T-helper 1 cell treated with Interleukin-12 subunit alpha and Interleukin-12 subunit beta and Interleukin-4 antibody, amounts not matched to agents 30 ng/mL and 1 ng/mL, for 36 hours (primary cell): ENCODE measurements around the gene DOCK10. TPM values are rescaled to one million over a fixed set of nuclear protein-coding genes. Genes with fewer than 3 reads are reported as not detected.

Experiments used
- intact Hi-C: fragments of 100-400 bp; cut with micrococcal nuclease; formaldehyde crosslinking; loops from one replicate; pipeline ENCODE4 v1.15.1; 2024
- total RNA-seq: library from RNA; stranded (reverse); gene quantifications from 2 replicates; pipeline ENCODE4 v1.2.3, GENCODE V29; 2022

DOCK10 gene
- total RNA-seq, 1 donor from 2014 or later = 301 TPM

DNA sequence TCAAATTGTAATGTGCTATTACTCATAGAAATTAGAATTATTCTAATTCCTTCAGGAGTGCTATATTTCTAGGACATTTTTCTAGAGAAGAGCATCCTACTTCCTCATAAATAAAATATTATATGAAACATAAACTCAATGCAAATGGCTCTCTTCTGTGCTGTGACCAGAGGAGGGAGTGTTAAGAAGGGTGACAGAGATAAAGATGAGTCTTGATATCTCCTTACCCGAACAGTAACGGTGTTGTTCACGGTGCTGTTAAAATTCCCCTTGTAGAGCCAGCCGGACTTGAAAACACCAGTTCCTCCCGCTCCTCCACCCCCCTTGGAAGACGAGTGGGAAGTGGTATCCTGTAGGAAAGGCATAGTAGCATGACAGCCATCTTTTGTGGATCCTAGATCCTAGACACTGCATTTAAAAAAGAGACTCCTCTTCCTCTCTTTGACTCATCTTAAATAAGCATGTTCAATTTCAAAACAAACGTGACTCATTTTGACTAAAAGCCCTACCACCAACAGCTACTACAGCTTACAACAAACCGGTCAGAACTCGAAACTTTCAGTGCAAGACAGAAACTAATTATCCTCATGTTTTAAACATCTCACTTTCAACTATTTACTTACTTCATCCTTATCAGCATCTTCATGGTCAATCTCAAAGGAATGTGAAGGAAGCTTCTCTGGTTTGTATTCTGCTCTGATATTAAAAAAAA is 156.3 kb downstream of the DOCK10 start:
- intact Hi-C loops = loop anchor here (1.0 kb wide), 4 partner anchors 8 to 116 kb away; no protein-coding TSS in a partner anchor

- intact Hi-C loops = loop anchor here (1.0 kb wide), 1 partner anchor 9 kb away; no protein-coding TSS in a partner anchor
These were observed 157.0 kb downstream of the DOCK10 start for GRCh38 chr2:224885291-224885690.

GRCh38 chr2:224884188-224884587 is 158.1 kb downstream of the DOCK10 start:
- intact Hi-C loops = no loop called here

GRCh38 chr2:224883700-224884099 is 158.6 kb downstream of the DOCK10 start:
- intact Hi-C loops = no loop called here

DNA sequence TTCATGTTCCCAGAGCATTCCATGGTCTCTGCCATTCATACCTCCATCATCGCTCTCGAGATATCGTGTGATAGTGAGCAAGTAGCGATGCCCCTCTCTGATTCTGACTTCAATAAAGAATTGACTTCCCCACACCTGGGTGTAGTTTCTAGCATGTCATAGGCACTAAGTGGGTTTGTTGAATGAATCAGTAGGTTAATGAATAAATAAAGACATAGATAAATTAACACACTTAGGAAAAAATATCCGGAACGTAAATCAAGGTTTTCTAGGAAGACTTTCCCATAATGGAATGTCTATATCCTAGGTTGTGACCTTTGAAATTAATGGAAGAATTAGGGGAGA is 159.1 kb downstream of the DOCK10 start:
- intact Hi-C loops = no loop called here

GRCh38 chr2:224882291-224883171 is 159.7 kb downstream of the DOCK10 start:
- intact Hi-C loops = no loop called here

GRCh38 chr2:224881846-224882245 is 160.4 kb downstream of the DOCK10 start:
- intact Hi-C loops = no loop called here

DNA sequence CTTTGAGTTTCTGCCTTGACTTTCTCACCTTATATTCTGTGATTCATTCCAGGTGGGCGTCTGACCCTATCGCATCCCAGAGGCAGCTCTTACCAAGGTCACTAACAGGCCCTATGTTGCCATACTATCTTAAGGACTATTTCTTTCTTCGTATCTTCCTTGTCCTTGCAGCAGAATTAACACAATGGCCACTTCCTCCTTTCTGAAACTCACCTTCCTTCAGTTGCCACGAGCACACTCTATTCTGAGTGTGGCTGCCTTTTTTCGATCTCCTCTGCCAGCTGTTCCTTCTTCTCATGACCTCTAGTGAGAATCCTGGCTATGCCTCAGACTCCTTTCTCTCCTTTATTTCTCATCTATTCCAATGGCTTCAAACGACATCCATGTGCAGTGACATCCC is 165.7 kb downstream of the DOCK10 start:
- intact Hi-C loops = no loop called here

DNA sequence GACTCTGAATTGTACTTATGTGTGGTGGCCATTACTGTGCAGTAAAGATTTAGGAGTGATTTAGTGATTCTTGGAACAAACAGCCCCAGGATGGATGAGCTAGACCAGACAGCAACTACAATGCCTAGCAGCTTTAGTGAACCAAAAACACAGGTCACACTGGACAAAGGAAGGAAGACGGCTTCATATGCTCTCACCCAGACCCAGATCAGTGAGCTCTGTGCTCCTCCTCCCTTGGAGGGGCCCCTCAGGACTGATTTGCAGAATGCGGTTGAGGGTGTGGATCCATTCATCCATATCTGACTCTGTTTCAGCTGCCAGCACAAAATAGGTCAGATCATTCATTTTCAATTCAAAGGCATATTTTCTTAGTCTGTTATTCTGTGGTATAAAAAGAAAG is 166.4 kb downstream of the DOCK10 start:
- intact Hi-C loops = no loop called here

- intact Hi-C loops = no loop called here
These were observed 167.1 kb downstream of the DOCK10 start for GRCh38 chr2:224875153-224875552.

- intact Hi-C loops = loop anchor here (5.0 kb wide), 1 partner anchor 75 kb away; no protein-coding TSS in a partner anchor
These were observed 170.5 kb downstream of the DOCK10 start for GRCh38 chr2:224871813-224872212.

- intact Hi-C loops = loop anchor here (5.0 kb wide), 1 partner anchor 73 kb away; no protein-coding TSS in a partner anchor
These were observed 171.9 kb downstream of the DOCK10 start for GRCh38 chr2:224870341-224870740.

GRCh38 chr2:224869601-224870233 is 172.6 kb downstream of the DOCK10 start:
- intact Hi-C loops = loop anchor here (5.0 kb wide), 1 partner anchor 72 kb away; no protein-coding TSS in a partner anchor

GRCh38 chr2:224865016-224865415 is 177.3 kb downstream of the DOCK10 start:
- intact Hi-C loops = no loop called here

DNA sequence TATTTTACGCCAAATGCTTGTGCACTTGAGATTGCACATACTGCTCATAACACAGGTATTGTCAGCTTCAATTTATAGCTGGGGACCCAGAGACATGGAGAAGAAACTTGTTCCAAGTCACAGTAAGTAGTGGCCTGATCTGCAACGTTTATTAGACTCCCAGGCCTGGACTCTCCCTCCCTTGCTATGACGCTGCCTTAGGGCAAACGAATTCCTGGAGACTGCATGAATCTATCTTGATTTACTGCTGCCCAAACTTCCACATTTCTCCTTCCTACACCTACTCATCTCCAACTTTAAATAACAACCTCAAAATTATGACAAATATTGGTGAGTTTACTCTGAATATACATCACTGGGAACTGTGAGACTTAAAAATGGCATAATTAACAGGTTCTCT is 181.0 kb downstream of the DOCK10 start:
- intact Hi-C loops = no loop called here

GRCh38 chr2:224860786-224861185 is 181.5 kb downstream of the DOCK10 start:
- intact Hi-C loops = no loop called here

- intact Hi-C loops = no loop called here
These were observed 190.5 kb downstream of the DOCK10 start for GRCh38 chr2:224851811-224852210.

- intact Hi-C loops = no loop called here
These were observed 192.2 kb downstream of the DOCK10 start for GRCh38 chr2:224850081-224850480.

DNA sequence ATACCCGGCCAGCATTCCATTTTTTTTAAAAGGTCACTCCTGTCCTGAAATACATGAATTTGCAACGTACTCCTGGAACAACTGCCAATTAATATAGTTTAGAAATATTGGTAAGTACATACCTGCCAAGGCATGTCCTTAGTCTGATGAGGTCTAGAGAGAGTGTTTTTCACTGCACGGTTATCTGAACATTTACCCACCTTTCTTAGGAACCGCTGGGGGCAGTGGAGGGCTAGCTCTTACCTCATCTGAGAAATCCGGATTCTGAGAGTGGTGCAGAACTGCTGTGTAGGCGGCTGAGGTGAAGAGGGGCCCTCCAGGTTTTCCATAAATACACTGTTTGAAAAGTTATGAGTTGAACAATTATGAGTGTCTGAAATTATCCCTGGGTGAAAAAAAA is 193.0 kb downstream of the DOCK10 start:
- intact Hi-C loops = loop anchor here (10.0 kb wide), 1 partner anchor 54 kb away; no protein-coding TSS in a partner anchor

- intact Hi-C loops = loop anchor here (10.0 kb wide), 1 partner anchor 53 kb away; no protein-coding TSS in a partner anchor
These were observed 194.1 kb downstream of the DOCK10 start for GRCh38 chr2:224847961-224848850.

GRCh38 chr2:224847381-224847780 is 194.9 kb downstream of the DOCK10 start:
- intact Hi-C loops = loop anchor here (10.0 kb wide), 1 partner anchor 53 kb away; no protein-coding TSS in a partner anchor
